HG03175 (cell line): ENCODE results near the gene OR8B4.
"Not testable (repeated sequence)": the region's sequence is repeated elsewhere in the genome, so short reads cannot be mapped to it uniquely, and the experiment has no call there.

Source experiments
- ATAC-seq: cut with Tn5 transposase; IDR thresholded peaks from one replicate; pipeline ENCODE4 v1.9.1; 2021; ENCODE audit warnings: mild to moderate bottlenecking, moderate library complexity; ENCODE audit not compliant: unreplicated experiment

OR8B4 gene, protein sequence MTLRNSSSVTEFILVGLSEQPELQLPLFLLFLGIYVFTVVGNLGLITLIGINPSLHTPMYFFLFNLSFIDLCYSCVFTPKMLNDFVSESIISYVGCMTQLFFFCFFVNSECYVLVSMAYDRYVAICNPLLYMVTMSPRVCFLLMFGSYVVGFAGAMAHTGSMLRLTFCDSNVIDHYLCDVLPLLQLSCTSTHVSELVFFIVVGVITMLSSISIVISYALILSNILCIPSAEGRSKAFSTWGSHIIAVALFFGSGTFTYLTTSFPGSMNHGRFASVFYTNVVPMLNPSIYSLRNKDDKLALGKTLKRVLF

DNA sequence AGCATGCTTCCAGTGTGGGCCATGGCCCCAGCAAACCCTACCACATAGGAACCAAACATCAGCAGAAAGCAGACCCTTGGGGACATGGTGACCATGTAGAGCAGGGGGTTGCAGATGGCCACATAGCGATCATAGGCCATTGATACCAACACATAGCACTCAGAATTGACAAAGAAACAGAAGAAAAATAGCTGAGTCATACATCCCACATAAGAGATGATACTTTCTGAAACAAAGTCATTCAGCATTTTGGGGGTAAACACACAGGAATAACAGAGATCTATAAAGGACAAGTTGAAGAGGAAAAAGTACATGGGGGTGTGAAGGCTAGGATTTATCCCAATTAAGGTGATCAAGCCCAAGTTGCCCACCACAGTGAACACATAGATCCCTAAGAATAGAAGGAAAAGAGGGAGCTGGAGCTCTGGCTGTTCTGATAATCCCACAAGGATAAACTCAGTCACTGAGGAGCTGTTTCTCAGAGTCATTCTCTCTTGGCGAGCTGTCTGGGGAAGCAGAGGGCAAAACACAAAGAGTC, at the start of gene OR8B4:
OR8B4 (minus strand) TSS at position 488 of the 538 bp plus-strand sequence; CDS start at position 488, 0 bp downstream.
- no peak for ATAC-seq

DNA sequence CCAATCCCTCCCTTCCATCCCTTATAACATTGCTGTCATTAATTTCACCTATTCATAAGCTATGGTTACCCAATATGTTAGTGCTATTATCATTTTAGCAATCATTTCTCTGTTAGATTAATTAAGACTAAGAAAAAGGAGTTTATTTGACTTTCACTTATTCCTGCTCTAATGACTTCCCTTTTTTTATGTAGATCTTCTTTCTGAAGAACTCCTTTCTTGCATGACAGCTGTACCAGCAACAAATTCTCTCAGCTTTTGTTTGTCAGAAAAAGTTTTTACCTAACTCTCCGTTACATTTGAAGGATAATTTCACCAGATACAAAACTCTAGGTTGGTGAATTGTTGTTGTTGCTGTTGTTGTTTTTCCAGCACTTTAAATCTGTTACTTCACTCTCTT, 49.4 kb upstream of the OR8B4 start:
- no peak for ATAC-seq

DNA sequence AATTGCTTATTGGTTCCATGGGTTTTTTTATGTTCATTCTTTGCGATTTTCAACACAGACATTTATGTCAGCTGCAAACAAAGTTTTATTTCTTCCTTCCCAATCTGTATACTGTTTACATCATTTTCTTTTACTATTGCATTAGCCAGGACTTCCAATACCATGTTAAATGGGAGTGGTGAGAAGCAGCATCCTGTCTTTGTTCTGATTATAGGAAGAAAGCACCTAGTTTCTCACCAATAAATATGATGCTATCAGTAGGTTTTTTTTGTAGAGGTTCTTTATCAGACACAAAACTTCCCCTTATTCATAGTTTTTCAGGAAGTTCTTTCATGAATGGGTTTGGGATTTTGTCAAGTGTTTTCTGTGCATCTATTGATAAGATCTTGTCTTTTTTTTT, 48.8 kb upstream of the OR8B4 start:
- no peak for ATAC-seq

DNA sequence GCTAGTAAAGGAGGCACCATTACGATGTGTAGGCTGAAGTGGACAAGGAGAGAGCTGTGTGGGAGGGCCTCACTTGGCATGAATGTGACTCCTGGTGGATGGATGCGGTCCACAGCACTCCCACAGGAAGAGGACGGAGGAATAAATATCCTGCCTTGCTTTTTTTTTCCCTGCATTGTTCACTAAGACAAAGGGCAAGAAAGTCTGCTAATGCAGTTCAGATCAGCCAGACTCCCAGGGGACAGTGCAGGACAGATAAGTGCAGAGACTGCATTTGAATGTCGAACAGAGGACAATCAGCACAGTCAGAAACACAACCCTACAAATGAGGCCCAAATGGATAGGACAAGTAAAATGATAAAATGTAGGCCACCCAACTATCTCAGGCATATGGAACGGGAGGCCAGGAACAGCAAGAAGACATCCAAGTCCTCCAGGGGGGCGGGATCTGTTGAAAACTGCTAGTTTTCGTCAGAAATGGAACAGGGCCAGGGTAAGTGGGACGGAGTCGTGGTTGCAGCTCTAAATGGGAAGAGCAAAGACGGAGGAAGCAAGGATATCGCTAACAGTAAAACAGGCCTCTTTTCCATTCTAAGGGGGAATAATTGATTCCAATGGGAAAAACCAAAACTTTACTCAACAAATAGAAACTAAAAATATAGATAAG, 46.0 kb upstream of the OR8B4 start:
- no peak for ATAC-seq

DNA sequence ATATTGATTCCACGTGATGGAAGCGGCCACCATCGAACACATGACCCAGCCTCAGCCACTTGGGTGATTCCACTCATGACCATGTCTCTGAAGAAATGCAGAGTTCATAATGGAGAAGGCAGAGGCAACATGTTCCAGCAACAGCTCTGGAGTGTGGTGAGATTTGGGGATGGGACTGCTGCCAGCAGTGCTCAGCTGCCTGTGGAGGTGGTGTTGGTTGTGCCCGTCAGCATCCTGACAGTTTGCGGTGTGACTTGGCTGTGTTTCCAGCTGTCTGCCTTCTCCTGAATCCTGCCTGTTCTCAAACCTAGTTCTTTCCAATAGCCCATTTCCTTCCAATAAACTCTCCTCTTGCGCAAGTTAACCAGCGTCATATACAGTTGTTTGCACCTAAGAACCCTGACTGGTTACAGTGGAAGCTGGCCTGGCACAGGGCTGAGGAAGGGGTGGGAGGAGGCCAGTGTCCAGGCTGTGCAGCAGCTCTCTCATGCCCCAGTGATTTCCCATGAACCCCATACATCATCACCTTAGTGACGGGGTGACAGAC, 42.8 kb upstream of the OR8B4 start:
- ATAC-seq = no peak

DNA sequence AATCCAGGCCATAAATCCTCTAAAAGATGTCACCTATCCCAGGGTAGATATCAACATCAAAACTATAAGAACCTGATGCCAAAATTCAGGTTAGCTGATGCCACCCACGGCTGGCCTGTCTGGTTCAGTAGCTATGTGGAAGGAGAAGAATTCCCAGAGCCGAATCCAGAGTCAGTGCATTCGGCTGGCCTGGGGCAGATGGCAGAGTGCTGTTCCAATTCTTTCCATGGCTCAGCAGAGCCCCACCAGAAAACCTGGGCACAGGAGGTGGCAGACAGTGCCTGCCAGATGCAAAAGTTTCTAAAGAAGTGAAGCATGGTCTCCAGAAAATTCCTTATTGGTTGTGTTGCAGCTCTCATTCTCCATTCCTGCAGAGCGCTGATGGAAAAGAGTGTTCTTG, 40.7 kb upstream of the OR8B4 start:
- no peak for ATAC-seq

DNA sequence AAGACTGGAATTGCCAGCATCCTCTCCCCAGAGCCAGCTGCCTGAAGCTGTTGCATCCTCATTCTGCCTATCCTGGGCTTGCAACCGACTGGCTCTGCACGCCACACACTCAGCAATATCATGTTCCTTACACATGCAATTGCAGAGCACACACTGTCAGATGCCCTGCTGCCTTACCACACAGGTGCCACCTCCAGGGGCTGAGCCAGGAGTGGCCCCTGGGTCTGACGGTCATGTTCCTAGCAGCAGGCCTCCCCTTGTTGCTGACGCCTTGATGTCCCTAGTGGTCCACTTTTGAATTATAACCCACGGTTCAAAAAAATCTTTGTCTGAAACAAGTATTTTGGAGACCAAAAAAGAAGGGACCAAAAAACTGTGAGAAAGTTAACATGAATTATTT, 39.3 kb upstream of the OR8B4 start:
- ATAC-seq = no peak

DNA sequence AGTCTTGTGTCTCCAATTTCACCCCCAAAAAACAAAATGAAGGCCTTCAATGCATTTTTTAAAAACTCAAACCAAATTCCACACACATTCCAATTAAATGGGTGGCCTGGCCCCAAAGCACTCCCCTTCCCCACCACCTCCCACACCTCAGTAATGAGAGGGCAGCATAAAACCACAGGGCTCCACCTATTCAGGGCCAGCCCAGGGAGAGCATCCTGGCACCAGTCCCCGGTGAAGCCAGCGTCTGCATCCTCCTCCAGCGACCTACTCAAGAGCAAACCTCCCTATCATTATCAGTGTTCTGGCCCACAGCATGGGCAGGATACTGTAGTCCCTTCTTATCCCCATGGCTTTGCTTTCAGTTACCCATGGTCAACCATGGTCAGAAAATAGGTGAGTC, 38.7 kb upstream of the OR8B4 start:
- no peak for ATAC-seq

DNA sequence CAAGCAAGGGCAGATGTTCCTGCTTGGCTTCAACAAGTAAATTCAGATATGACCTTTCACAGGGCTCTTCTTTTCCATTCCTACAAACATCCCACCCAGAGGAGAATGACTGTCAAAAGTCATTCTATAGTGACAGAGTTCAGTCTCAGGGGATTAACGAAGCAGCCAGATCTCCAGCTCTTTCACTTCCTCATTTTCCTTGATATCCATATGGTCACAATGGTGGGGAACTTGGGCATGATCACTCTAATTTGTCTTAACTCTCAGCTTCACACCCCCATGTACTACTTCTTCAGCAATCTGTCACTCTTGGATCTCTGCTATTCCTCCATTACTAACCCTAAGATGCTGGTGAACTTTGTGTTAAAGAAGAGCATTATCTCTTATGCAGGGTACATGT, 35.8 kb upstream of the OR8B4 start:
- ATAC-seq = no peak

DNA sequence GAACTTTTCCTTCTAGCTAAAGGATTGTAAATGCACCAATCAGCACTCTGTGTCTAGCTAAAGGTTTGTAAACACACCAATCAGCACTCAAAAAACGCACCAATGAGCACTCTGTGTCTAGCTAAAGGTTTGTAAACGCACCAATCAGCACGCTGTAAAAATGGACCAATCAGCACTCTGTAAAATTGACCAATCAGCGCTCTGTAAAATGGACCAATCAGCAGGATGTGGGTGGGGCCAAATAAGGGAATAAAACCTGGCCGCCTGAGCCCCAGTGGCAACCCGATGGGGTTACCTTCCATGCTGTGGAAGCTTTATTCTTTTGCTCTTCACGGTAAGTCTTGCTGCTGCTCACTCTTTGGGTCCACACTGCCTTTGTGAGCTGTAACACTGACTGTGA, 34.7 kb upstream of the OR8B4 start:
- ATAC-seq = not testable (repeated sequence)

DNA sequence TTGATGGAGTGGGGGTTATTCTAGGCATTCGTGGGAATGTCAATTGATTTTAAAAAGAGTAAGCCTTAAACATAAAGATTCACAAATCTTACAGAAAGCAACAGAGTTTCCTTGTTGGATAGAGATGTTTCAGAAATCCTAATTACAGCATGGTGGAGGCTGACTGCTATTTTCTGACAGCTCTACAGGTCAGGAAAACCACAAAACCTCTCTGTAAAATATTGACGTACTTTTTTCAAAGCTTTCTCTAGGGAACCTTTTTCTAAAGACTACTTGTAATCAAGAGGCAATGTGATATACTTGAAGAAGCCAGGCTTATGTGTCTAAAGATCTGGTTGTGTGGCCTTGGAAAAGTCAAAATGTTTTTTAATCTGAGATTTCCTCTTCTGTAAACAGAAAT, 29.9 kb upstream of the OR8B4 start:
- ATAC-seq = no peak

DNA sequence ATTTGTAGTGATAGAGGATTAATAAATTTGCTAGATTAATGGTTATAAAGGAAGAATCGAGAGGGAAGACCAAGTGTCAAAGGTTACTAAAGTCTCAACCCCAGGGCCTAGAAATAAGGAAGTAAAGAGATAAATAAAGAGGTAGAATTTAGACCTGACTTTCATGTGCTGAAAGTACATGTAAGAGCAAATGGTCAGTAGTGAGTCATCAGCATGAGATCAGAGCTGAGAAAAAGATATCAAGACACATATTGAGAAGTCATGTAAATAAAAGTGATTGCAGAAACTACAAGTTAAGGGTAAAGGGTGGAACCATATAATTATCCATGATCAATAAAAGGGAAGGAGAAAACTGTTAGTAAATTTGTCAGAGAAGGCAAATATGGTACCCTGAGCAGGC, 22.2 kb upstream of the OR8B4 start:
- no peak for ATAC-seq

DNA sequence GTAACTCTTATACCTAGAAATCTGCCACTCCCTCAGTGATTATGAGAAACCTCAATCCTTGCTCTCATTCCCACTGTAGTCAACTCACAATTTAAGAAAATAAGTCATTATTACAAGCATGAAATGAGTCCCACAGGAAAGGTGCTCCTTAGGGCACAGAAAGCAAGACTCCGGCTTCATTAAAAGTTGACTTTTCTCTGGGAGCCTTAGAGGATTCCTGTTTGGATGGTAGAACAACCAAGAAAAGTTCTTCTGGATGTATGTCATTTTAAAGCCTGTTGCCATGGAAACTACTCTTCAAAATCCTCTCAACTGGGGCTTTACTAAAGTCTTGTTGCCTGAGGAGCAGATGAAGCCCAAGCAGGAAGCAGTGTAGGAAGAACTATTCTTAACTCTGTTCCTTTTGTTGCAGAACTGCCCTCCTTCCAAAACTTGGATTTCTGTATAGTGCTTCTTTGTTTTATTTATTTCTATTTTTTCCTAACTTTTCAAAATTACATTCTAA, 21.0 kb upstream of the OR8B4 start, which contains the start of gene OR8B8:
OR8B8 (minus strand) TSS at position 51 of the 505 bp plus-strand sequence. CDS start 4,611 bp downstream, outside the sequence.
- no peak for ATAC-seq

DNA sequence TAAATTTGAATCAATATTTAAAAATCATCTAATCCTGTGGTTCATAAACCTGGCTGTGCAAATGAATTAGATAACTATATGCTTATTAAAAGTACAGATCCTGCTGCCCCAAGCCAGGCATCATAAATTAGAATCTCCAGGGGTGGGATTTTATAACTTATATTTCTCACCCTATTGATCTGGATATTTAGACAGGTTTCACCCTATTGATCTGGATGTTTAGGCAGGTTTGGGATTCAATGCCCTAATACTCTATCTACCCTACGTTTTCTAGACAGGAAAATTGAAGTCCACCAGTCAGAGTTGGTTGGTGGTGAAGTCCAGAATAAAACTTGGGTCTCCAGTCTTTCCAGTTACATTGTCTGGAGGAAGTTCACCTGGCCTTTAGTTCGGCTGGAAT, 18.2 kb upstream of the OR8B4 start:
- ATAC-seq = no peak

DNA sequence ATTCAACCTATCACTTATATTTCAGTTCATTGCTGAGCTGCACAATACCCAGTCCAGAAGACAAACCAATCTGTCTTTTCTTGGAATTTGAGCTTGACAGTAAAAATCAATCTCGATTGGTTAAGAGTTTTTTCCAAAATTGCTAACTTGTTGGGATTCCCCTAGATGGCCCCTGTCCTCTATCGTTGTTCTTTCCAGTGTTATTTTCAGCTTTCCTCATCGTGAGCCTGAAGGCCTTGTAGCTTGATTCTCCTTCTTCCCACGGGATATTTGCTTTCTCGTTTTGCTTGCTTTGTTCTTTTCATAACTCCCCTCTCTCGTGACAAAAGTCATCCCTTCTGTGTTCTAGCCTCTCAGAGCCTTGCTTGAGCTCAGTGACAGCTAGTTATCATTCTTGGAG, 17.8 kb upstream of the OR8B4 start:
- ATAC-seq = no peak

DNA sequence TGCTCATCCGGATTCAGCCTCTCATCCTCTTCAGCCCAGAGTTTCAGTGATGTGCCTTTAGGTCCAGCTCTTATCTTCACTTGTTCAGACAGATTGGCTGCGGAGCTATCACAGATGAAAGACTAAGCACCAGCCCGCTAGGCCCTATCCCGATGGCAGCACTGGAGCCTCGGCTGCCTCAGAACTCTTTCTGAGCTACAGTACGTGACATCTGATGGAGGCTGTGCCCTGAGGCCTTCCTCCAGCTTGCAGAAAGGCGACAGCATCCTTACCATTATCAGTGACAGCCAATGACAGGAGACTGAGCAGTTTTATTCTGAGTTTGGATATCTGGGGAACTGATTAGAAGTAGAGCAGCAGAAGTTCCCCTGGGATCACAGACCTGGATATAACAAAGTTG, 16.8 kb upstream of the OR8B4 start:
- no peak for ATAC-seq

DNA sequence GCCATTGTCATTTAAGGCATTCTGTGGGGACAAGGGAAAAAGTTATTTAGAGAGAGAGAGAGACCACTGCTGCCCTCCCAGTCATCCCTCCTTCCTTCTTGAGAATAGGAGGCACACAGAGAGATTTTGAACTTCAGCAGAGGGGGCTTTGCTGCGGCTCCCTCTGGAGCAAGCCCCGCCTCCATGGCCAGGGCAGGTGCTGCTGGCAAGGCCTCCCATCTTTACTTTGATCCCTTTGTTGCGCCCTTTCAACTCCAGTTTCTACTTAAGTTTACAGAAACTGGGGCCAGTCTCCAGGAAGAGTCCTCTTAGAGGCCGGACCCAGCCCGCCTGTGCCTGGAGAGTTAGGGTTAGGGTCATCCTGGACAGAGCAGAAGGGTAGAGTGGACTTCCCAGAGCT, 16.4 kb upstream of the OR8B4 start:
- no peak for ATAC-seq

DNA sequence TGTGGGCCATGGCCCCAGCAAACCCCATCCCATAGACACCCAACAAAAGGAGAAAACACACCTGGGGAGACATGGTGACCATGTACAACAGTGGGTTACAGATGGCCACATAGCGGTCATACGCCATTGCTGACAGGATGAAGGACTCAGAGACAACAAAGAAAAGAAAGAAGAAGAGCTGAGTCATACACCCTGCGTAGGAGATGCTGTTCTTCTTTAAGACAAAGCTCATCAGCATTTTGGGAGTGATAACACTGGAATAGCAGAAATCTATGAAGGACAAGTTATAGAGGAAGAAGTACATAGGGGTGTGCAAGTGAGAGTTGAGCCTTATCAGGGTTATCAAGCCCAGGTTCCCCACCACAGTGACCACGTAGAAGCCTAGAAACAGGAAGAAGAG, 15.9 kb upstream of the OR8B4 start:
- no peak for ATAC-seq

DNA sequence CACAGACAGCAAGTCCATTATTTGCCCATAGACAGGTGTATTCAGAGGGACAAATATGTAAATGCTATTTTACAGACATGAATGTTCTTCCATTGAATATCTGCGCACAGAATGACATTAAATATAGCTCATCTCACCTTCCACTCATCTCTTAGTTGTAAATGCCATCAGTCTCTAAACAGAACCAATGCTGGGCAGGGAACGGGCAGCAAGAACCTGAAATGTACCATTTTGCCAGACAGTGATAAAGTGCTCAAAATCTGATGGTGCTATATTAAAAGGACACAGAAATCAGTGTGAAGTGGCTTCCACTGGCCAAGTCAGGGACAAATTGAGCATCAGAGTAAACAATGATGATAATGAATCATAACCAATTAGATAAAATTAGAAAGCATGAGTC, 10.0 kb upstream of the OR8B4 start:
- ATAC-seq = no peak

DNA sequence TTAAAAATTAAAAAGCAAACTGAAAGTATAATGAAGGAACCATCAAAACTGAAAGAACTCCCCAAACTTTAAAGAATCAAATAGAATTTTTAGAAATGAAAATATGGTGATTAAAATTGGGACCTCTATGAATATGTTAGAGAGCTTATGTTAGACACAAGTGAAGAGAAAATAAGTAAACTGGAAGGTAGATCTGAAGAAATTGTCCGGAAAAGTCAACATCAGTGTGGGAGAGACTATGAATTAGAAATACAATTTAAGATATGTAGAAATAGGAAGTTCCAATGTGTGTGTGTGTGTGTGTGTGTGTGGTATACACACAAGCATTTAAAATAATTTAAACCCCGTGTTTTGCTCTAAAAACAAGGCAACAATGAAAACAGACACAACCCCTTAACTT, 4.9 kb upstream of the OR8B4 start:
- no peak for ATAC-seq

DNA sequence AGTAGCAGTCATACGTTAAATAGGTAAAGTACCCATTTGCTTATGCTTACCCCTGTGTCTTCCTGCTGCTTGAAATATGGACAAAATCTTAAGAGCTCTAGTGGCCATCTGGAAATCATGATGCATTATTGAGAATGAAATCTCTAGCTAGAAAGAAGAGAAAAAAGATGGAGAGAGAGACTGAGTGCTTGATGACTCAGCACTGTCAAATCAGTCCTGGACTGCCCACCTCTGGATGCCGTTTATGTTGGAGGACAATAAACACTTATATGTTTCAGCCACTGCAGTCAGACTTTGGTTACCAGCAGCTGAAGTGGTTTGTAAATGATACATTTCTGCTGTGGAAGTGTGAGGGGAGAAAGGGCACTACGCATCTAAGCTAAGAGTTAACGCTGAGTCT, 3.6 kb downstream of the OR8B4 start:
- no peak for ATAC-seq

DNA sequence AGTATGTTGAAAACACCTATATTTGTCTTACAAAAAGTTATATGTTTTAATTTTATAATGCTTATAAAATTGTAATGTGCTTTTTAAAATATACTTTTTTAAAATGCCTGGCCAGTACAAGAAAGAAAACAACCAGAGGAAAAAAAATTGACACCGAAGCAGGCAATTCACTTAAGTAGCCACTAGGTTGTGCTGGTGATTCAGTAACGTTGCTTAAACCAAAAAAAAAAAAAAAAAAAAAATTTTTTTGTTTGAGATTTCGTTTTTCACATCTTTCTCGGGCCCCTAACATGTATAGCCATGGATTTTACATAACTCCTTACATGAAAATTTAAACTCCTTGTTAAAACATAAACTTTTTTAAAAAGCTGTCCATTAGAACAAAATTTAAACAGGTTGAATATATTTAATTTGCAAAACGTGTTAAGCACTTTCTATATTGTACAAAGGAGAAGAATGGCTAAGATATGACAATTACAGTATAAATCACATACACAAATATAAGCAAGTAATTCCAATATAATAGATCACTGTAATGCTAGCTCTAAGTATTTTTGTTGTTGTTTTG, 9.2 kb downstream of the OR8B4 start:
- peak; percentile 59 for ATAC-seq
